ENCODE results near the gene GAGE12G. TPM values are rescaled to one million over a fixed set of nuclear protein-coding genes. Genes with fewer than 3 reads are reported as not detected.
"Not testable (repeated sequence)": the region's sequence is repeated elsewhere in the genome, so short reads cannot be mapped to it uniquely, and the experiment has no call there.

The GAGE12G gene
- total and polyA plus RNA-seq, 9 of the 15 experiments (the other 6 are each of a cell fraction or from before 2014, with no cell fraction given), result 0.77 to 467 (median 0.77) TPM; not detected in 6

GRCh38 chrX:49579649-49580048 is 9.4 kb downstream of the GAGE12G start, which contains the start of gene GAGE12H:
Gene GAGE12H, plus strand, starts transcription at chrX:49579949. Its CDS starts 1,155 bp downstream, at chrX:49581104.
- in situ Hi-C loops (cut with MboI); H4K20me1 ChIP-seq (replicated peaks; ENCODE audit: control insufficient read depth, insufficient read depth, low read length); H3K9ac ChIP-seq (ENCODE audit: insufficient read depth in 1 of 2, low read depth in 2 of 2, low read length in 2 of 2); H3K4me3 ChIP-seq; ATAC-seq; H3K27ac ChIP-seq (ENCODE audit: extremely low read depth, low read depth, low read length); H3K36me3 ChIP-seq (ENCODE audit: control insufficient read depth, insufficient read depth, low read length); H3K9me3 ChIP-seq (replicated peaks; ENCODE audit: control insufficient read depth, insufficient read depth, low read depth, low read length); BruUV-seq (replicated peaks); POLR2A ChIA-PET; intact Hi-C loops (cut with micrococcal nuclease); CTCF ChIA-PET (ENCODE audit: low intra/inter-chr PET ratio); H3K4me2 ChIP-seq (ENCODE audit: insufficient read depth, low read length); DNase-seq (ENCODE audit: extremely low read depth in 1 of 4, low spot score in 3 of 4); H3K9me1 ChIP-seq (ENCODE audit: control insufficient read depth, insufficient read depth, low read length); H3K4me1 ChIP-seq (replicated peaks in 1 of 2; ENCODE audit: control insufficient read depth in 2 of 2, insufficient read depth in 2 of 2, low read length in 2 of 2); H3K79me2 ChIP-seq (ENCODE audit: control insufficient read depth, insufficient read depth, low read length); H3K27me3 ChIP-seq (ENCODE audit: control insufficient read depth in 2 of 2, insufficient read depth in 2 of 2, low read length in 2 of 2); FAIRE-seq; H2AFZ ChIP-seq (ENCODE audit: low read depth, low read length): not testable (repeated sequence)
- no CpG with 5 or more reads among the region's 16 CpGs for WGBS (ENCODE audit: insufficient coverage, low coverage, missing lambda C conversion rate)

- in situ Hi-C loops (cut with MboI); H4K20me1 ChIP-seq (replicated peaks; ENCODE audit: control insufficient read depth, insufficient read depth, low read length); H3K9me3 ChIP-seq (replicated peaks; ENCODE audit: control insufficient read depth, insufficient read depth, low read depth, low read length); BruUV-seq (replicated peaks); H2AFZ ChIP-seq (ENCODE audit: low read depth, low read length); intact Hi-C loops (cut with micrococcal nuclease); H3K4me1 ChIP-seq (replicated peaks in 1 of 2; ENCODE audit: control insufficient read depth in 2 of 2, insufficient read depth in 2 of 2, low read length in 2 of 2); FAIRE-seq; H3K79me2 ChIP-seq (ENCODE audit: control insufficient read depth, insufficient read depth, low read length); POLR2A ChIA-PET; ATAC-seq; H3K36me3 ChIP-seq (ENCODE audit: control insufficient read depth, insufficient read depth, low read length); CTCF ChIA-PET (ENCODE audit: low intra/inter-chr PET ratio); H3K27me3 ChIP-seq (ENCODE audit: control insufficient read depth in 2 of 2, insufficient read depth in 2 of 2, low read length in 2 of 2); H3K27ac ChIP-seq (ENCODE audit: extremely low read depth, low read depth, low read length); H3K9me1 ChIP-seq (ENCODE audit: control insufficient read depth, insufficient read depth, low read length); DNase-seq (ENCODE audit: extremely low read depth in 1 of 4, low spot score in 3 of 4): not testable (repeated sequence)
- Histone ChIP-seq H3K4me3 (peak within 1 kb of the TSS; percentile 39), H3K9ac (ENCODE audit: insufficient read depth in 1 of 2, low read depth in 2 of 2, low read length in 2 of 2) (peak within 1 kb of the TSS; percentile 20 to 86; a peak in 1 of 4 replicates), H3K4me2 (ENCODE audit: insufficient read depth, low read length) (peak within 1 kb of the TSS; percentile 48; the same call in 1 of the 2 replicates)
- WGBS (ENCODE audit: insufficient coverage, low coverage, missing lambda C conversion rate), result no CpG with 5 or more reads among the region's 16 CpGs
These were observed 19.0 kb downstream of the GAGE12G start, which contains the start of gene GAGE2A for GRCh38 chrX:49589196-49589595. Gene GAGE2A, plus strand, starts transcription at chrX:49589496. Its CDS starts 1,155 bp downstream, at chrX:49590651.

All from K562 (cell line).